Heart left ventricle (tissue), 13 donors: Measurements from ENCODE around the gene TAOK1.

ENCODE experiments used
- POLR2A ChIP-seq, 2 donors: fragments of 450-650 bp; IDR thresholded peaks; one replicate each; pipeline ENCODE4 v1.6.1; 2017; ENCODE audit warnings: antibody characterized with exemption in 2 of 2, mild to moderate bottlenecking in 2 of 2, moderate library complexity in 2 of 2
- TF ChIP-seq, protein P1 (sequence below), 12 donors: fragments of 200-600 bp; sonication (generic) in 4 of 12; IDR thresholded peaks; one replicate each; pipeline versions ENCODE4 v1.5.0 to v1.8.0; 2018 to 2022; ENCODE audit warnings: antibody characterized with exemption in 12 of 12, mild to moderate bottlenecking in 5 of 12
- donor health status: ischemic (EF 13 %, LVEDD 7.1; RV severe dilation, severe dysfunction).
- donor health status: DM: no; HTN: yes; CAD: no.
- donor health status: DM: no; HTN: no; CAD: no.
- donor health status: ischemic (EF 25% LVEDD 6.9; RV normal size, moderate dysfunction).
- donor health status: ischemic (EF 25% LVEDD 5.7; RV mildly dilated, moderate dysfunction).
- donor health status: ischemic (EF 35%, LVEDD 5.7; RV mildly dilated, moderate dysfunction).
- donor health status: nonischemic (EF 11% LVEDD 7.7; RV severe dilation, severe dysfunction).
- donor health status: DM: yes; HTN: yes; CAD: no.
- donor health status: PGD.
- donor health status: ischemic (EF 29% LVEDD 5.4; RV normal size, mild dysfunction).
- donor health status: nonischemic (EF 23%, LVEDD 6.1; RV moderate dilation, normal function).

DNA sequence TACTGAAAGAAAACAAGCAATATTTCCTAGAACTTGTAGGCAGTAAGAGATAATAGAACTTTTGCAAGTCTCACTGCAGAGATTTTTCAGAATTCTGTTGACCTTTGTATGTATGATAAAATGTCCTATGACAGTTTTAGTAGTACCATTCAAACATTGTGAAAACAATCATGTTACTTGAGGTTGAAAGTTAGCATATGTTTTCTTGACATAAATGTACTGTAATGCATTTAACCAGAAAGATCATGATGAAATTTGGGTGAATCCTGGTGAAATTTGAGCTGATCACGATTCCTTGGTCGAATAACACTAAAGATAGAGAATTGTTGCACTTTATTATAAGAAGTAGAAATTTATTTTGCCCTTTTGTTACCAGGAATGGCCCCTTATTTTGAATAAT lies 85.7 kb downstream of the TAOK1 start:
- TF ChIP-seq, protein P1, sequence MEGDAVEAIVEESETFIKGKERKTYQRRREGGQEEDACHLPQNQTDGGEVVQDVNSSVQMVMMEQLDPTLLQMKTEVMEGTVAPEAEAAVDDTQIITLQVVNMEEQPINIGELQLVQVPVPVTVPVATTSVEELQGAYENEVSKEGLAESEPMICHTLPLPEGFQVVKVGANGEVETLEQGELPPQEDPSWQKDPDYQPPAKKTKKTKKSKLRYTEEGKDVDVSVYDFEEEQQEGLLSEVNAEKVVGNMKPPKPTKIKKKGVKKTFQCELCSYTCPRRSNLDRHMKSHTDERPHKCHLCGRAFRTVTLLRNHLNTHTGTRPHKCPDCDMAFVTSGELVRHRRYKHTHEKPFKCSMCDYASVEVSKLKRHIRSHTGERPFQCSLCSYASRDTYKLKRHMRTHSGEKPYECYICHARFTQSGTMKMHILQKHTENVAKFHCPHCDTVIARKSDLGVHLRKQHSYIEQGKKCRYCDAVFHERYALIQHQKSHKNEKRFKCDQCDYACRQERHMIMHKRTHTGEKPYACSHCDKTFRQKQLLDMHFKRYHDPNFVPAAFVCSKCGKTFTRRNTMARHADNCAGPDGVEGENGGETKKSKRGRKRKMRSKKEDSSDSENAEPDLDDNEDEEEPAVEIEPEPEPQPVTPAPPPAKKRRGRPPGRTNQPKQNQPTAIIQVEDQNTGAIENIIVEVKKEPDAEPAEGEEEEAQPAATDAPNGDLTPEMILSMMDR (IDR thresholded peaks at IDR 0.05), result no peak
- TF ChIP-seq POLR2A (IDR thresholded peaks at IDR 0.05), result no peak
